Activated naive CD8-positive, alpha-beta T cell (primary cell): Measurements from ENCODE around the gene PSMD12.
A peak's percentile ranks its signal among the peaks of the same experiment; 100 is the strongest.
"Not testable (repeated sequence)": the region's sequence is repeated elsewhere in the genome, so short reads cannot be mapped to it uniquely, and the experiment has no call there.

Experiments used
- H3K27ac Mint-ChIP-seq: one replicate; pipeline ENCODE4 v1.8.0; 2021; ENCODE audit warnings: mixed read lengths
- H3K27me3 Mint-ChIP-seq: one replicate; pipeline ENCODE4 v1.8.0; 2021; ENCODE audit warnings: mixed read lengths
- H3K36me3 Mint-ChIP-seq: one replicate; pipeline ENCODE4 v1.8.0; 2021; ENCODE audit warnings: mixed read lengths
- H3K4me1 Mint-ChIP-seq: one replicate; pipeline ENCODE4 v1.8.0; 2021; ENCODE audit warnings: low read depth, mixed read lengths
- H3K4me3 Mint-ChIP-seq: one replicate; pipeline ENCODE4 v1.8.0; 2021; ENCODE audit warnings: mild to moderate bottlenecking, mixed read lengths
- H3K9me3 Mint-ChIP-seq: one replicate; pipeline ENCODE4 v1.8.0; 2021; ENCODE audit warnings: low read depth, mixed read lengths

Gene PSMD12

GRCh38 chr17:67366193-67367157 is at the start of gene PSMD12:
Gene PSMD12 (minus strand): TSS chr17:67366577. CDS start chr17:67366519, 58 bp downstream.
- H3K27ac Mint-ChIP-seq: peak within 1 kb of the TSS; percentile 98
- H3K27me3 Mint-ChIP-seq: no peaks in the 10 kb centered on the region

GRCh38 chr17:67415291-67415690 is 48.9 kb upstream of the PSMD12 start:
- Mint-ChIP-seq H3K9me3 (peaks cover 7% of the 10 kb centered on the region), H3K4me1 (peaks cover 72% of the 10 kb centered on the region)

More at GRCh38 chr17:67366193-67367157, at the start of gene PSMD12:
- no peaks in the 10 kb centered on the region for H3K9me3 Mint-ChIP-seq
- H3K4me1 Mint-ChIP-seq: peaks cover 43% of the 10 kb centered on the region
- peaks cover 15% of the 10 kb centered on the region for H3K36me3 Mint-ChIP-seq
- H3K4me3 Mint-ChIP-seq: peak within 1 kb of the TSS; percentile 99

GRCh38 chr17:67414559-67414958 is 48.2 kb upstream of the PSMD12 start:
- Mint-ChIP-seq H3K27me3 (no peaks in the 10 kb centered on the region), H3K36me3 (peaks cover 7% of the 10 kb centered on the region), H3K4me3 (no peak overlapping the region), H3K27ac (peak overlapping the region; percentile 70), H3K4me1 (peaks cover 69% of the 10 kb centered on the region), H3K9me3 (peaks cover 7% of the 10 kb centered on the region)

More at GRCh38 chr17:67415291-67415690, 48.9 kb upstream of the PSMD12 start:
- H3K27me3 Mint-ChIP-seq: no peaks in the 10 kb centered on the region
- H3K27ac Mint-ChIP-seq: no peak overlapping the region
- H3K4me3 Mint-ChIP-seq: no peak overlapping the region
- peaks cover 5% of the 10 kb centered on the region for H3K36me3 Mint-ChIP-seq

GRCh38 chr17:67414130-67414529 is 47.8 kb upstream of the PSMD12 start:
- peaks cover 67% of the 10 kb centered on the region for H3K4me1 Mint-ChIP-seq

GRCh38 chr17:67413388-67413787 is 47.0 kb upstream of the PSMD12 start:
- Mint-ChIP-seq H3K4me1 (peaks cover 66% of the 10 kb centered on the region), H3K4me3 (no peak overlapping the region), H3K9me3 (peaks cover 7% of the 10 kb centered on the region), H3K36me3 (peaks cover 10% of the 10 kb centered on the region), H3K27me3 (no peaks in the 10 kb centered on the region), H3K27ac (peak overlapping the region; percentile 23)

More at GRCh38 chr17:67414130-67414529, 47.8 kb upstream of the PSMD12 start:
- H3K9me3 Mint-ChIP-seq: peaks cover 7% of the 10 kb centered on the region
- no peak overlapping the region for H3K4me3 Mint-ChIP-seq
- H3K27ac Mint-ChIP-seq: no peak overlapping the region
- no peaks in the 10 kb centered on the region for H3K27me3 Mint-ChIP-seq
- H3K36me3 Mint-ChIP-seq: peaks cover 7% of the 10 kb centered on the region

- Mint-ChIP-seq H3K27me3 (no peaks in the 10 kb centered on the region), H3K9me3 (peaks cover 7% of the 10 kb centered on the region), H3K36me3 (peaks cover 10% of the 10 kb centered on the region), H3K4me1 (peaks cover 64% of the 10 kb centered on the region), H3K27ac (peak overlapping the region; percentile 23), H3K4me3 (no peak overlapping the region)
These were observed 46.6 kb upstream of the PSMD12 start for GRCh38 chr17:67412941-67413340.

GRCh38 chr17:67412032-67412431 is 45.7 kb upstream of the PSMD12 start:
- Mint-ChIP-seq H3K27me3 (no peaks in the 10 kb centered on the region), H3K27ac (no peak overlapping the region), H3K4me3 (no peak overlapping the region), H3K36me3 (peaks cover 11% of the 10 kb centered on the region), H3K4me1 (peaks cover 62% of the 10 kb centered on the region), H3K9me3 (peaks cover 7% of the 10 kb centered on the region)

- peaks cover 62% of the 10 kb centered on the region for H3K4me1 Mint-ChIP-seq
- peak overlapping the region; percentile 70 for H3K27ac Mint-ChIP-seq
- no peak overlapping the region for H3K4me3 Mint-ChIP-seq
- H3K9me3 Mint-ChIP-seq: peaks cover 7% of the 10 kb centered on the region
- H3K36me3 Mint-ChIP-seq: peaks cover 14% of the 10 kb centered on the region
- no peaks in the 10 kb centered on the region for H3K27me3 Mint-ChIP-seq
These were observed 45.0 kb upstream of the PSMD12 start for GRCh38 chr17:67411397-67411796.

GRCh38 chr17:67408455-67408830 is 42.1 kb upstream of the PSMD12 start:
- Mint-ChIP-seq H3K27ac (peak overlapping the region; percentile 89), H3K4me1 (peaks cover 63% of the 10 kb centered on the region), H3K4me3 (peak overlapping the region; percentile 13)
- not testable (repeated sequence) for H3K9me3 Mint-ChIP-seq, H3K27me3 Mint-ChIP-seq, H3K36me3 Mint-ChIP-seq

- H3K27ac Mint-ChIP-seq: peak overlapping the region; percentile 96
- peaks cover 73% of the 10 kb centered on the region for H3K4me1 Mint-ChIP-seq
- H3K36me3 Mint-ChIP-seq: peaks cover 6% of the 10 kb centered on the region
- no peaks in the 10 kb centered on the region for H3K9me3 Mint-ChIP-seq
- H3K27me3 Mint-ChIP-seq: no peaks in the 10 kb centered on the region
- H3K4me3 Mint-ChIP-seq: no peak overlapping the region
These were observed 37.1 kb upstream of the PSMD12 start for GRCh38 chr17:67403483-67403882.

- peak overlapping the region; percentile 96 for H3K27ac Mint-ChIP-seq
- H3K4me3 Mint-ChIP-seq: peak overlapping the region; percentile 60
- peaks cover 6% of the 10 kb centered on the region for H3K36me3 Mint-ChIP-seq
- no peaks in the 10 kb centered on the region for H3K27me3 Mint-ChIP-seq
- H3K4me1 Mint-ChIP-seq: peaks cover 75% of the 10 kb centered on the region
- H3K9me3 Mint-ChIP-seq: no peaks in the 10 kb centered on the region
These were observed 36.7 kb upstream of the PSMD12 start for GRCh38 chr17:67403065-67403464.

- H3K4me3 Mint-ChIP-seq: peak overlapping the region; percentile 60
- H3K9me3 Mint-ChIP-seq: no peaks in the 10 kb centered on the region
- H3K4me1 Mint-ChIP-seq: peaks cover 74% of the 10 kb centered on the region
- H3K36me3 Mint-ChIP-seq: peaks cover 3% of the 10 kb centered on the region
- H3K27ac Mint-ChIP-seq: peak overlapping the region; percentile 96
- H3K27me3 Mint-ChIP-seq: no peaks in the 10 kb centered on the region
These were observed 35.5 kb upstream of the PSMD12 start for GRCh38 chr17:67401598-67402504.

GRCh38 chr17:67401106-67401505 is 34.7 kb upstream of the PSMD12 start:
- peaks cover 70% of the 10 kb centered on the region for H3K4me1 Mint-ChIP-seq
- peak overlapping the region; percentile 68 for H3K4me3 Mint-ChIP-seq
- no peaks in the 10 kb centered on the region for H3K27me3 Mint-ChIP-seq
- H3K9me3 Mint-ChIP-seq: no peaks in the 10 kb centered on the region
- H3K27ac Mint-ChIP-seq: peak overlapping the region; percentile 96
- H3K36me3 Mint-ChIP-seq: peaks cover 3% of the 10 kb centered on the region

- Mint-ChIP-seq H3K9me3 (no peaks in the 10 kb centered on the region), H3K4me3 (peak overlapping the region; percentile 71), H3K27me3 (no peaks in the 10 kb centered on the region), H3K36me3 (peaks cover 4% of the 10 kb centered on the region), H3K27ac (peak overlapping the region; percentile 96), H3K4me1 (peaks cover 74% of the 10 kb centered on the region)
These were observed 33.8 kb upstream of the PSMD12 start for GRCh38 chr17:67400193-67400592.

- no peaks in the 10 kb centered on the region for H3K27me3 Mint-ChIP-seq
- peak overlapping the region; percentile 96 for H3K27ac Mint-ChIP-seq
- peak overlapping the region; percentile 71 for H3K4me3 Mint-ChIP-seq
- no peaks in the 10 kb centered on the region for H3K9me3 Mint-ChIP-seq
- peaks cover 75% of the 10 kb centered on the region for H3K4me1 Mint-ChIP-seq
- H3K36me3 Mint-ChIP-seq: peaks cover 4% of the 10 kb centered on the region
These were observed 33.3 kb upstream of the PSMD12 start for GRCh38 chr17:67399676-67400075.
